Measurements from ENCODE around the gene OPTN. TPM values are rescaled to one million over a fixed set of nuclear protein-coding genes. Genes with fewer than 3 reads are reported as not detected.

The OPTN gene
- total RNA-seq, 1 donor from 2014 or later = 90.6 TPM

DNA sequence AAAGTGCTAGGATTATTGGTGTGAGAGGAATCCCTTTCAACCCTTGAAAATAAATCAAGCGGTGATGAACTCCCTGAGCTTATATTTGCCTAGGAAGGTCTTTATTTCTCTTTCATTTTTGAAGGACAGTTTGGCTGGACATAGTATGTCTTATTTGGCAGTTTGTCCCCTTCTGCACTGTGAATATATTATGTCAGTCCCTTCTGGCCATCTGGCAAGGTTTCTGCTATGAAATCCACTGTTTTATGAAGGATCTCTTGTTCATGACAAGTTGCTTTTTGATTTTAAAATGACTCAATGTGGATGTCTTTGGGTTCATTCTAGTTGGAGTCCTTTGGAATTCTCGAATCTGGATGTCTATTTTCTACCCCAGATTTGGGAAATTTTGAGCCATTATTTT is 39.7 kb downstream of the OPTN start:
- peaks cover 1% of the 10 kb centered on the region for H3K9me3 Mint-ChIP-seq (ENCODE audit: unreplicated experiment)
- H3K36me3 Mint-ChIP-seq (ENCODE audit: unreplicated experiment) = peaks cover 7% of the 10 kb centered on the region
- no peak overlapping the region for H3K4me3 Mint-ChIP-seq (ENCODE audit: unreplicated experiment)
- H3K4me1 Mint-ChIP-seq (ENCODE audit: low read depth, unreplicated experiment) = peaks cover 16% of the 10 kb centered on the region
- DNase-seq = no peak
- no peaks in the 10 kb centered on the region for H3K27me3 Mint-ChIP-seq (ENCODE audit: unreplicated experiment)
- no peak overlapping the region for H3K27ac Mint-ChIP-seq (ENCODE audit: unreplicated experiment)
- TF ChIP-seq, protein P1, sequence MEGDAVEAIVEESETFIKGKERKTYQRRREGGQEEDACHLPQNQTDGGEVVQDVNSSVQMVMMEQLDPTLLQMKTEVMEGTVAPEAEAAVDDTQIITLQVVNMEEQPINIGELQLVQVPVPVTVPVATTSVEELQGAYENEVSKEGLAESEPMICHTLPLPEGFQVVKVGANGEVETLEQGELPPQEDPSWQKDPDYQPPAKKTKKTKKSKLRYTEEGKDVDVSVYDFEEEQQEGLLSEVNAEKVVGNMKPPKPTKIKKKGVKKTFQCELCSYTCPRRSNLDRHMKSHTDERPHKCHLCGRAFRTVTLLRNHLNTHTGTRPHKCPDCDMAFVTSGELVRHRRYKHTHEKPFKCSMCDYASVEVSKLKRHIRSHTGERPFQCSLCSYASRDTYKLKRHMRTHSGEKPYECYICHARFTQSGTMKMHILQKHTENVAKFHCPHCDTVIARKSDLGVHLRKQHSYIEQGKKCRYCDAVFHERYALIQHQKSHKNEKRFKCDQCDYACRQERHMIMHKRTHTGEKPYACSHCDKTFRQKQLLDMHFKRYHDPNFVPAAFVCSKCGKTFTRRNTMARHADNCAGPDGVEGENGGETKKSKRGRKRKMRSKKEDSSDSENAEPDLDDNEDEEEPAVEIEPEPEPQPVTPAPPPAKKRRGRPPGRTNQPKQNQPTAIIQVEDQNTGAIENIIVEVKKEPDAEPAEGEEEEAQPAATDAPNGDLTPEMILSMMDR (IDR thresholded peaks at IDR 0.05; ENCODE audit: partially characterized antibody, unreplicated experiment) = no peak

DNA sequence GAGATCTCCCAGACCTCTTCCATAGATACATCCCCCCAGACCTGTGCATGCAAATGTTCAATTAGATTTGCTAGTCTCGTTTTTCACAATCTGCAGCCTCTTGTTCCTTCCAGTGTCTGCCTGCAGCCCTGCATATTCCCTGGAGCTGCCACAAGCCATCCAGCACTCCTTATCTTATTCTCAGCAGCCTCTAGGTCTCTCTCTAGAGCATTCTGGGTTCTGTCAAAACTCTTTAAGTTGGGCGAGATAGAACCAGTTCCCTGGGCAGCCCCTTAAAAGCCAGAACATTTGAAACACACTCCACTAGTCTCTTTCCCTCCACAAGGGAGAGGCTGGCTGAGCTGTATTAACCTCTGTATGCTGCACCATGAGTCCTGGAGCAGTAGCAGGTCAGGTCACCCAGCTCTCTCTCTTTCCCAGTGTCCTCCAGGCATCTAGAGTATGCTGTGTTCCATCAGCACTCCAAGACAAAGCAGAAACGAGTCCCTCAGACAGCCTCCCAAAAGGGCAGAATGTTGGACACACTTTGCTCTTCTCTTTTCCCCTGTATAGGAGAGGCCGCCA is 40.7 kb downstream of the OPTN start:
- H3K4me1 Mint-ChIP-seq (ENCODE audit: low read depth, unreplicated experiment) = peaks cover 16% of the 10 kb centered on the region

DNA sequence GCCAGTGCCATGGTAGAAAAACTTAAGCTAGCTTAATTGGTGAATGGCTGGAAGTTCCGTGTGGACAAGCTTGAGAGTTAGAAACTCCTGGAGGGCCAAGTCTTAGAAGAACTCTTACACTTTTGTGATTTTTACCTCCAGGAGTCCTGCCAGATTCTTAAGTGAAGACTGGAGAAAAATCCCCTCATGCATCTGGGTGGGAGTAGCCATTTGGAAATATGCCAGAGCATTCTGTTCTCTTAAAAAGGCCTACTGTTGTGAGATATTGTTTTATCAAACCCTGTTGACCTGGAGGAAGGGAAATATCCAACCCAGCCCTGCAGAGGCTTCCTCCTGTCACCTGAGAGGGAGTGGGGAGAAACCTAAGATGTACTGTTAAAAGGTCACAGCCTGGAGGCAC is 43.8 kb downstream of the OPTN start:
- Mint-ChIP-seq H3K27me3 (ENCODE audit: unreplicated experiment) (no peaks in the 10 kb centered on the region), H3K9me3 (ENCODE audit: unreplicated experiment) (peaks cover 1% of the 10 kb centered on the region), H3K36me3 (ENCODE audit: unreplicated experiment) (peaks cover 4% of the 10 kb centered on the region), H3K27ac (ENCODE audit: unreplicated experiment) (no peak overlapping the region), H3K4me3 (ENCODE audit: unreplicated experiment) (no peak overlapping the region), H3K4me1 (ENCODE audit: low read depth, unreplicated experiment) (peaks cover 15% of the 10 kb centered on the region)
- no peak for DNase-seq
- TF ChIP-seq, protein P1 (IDR thresholded peaks at IDR 0.05; ENCODE audit: partially characterized antibody, unreplicated experiment) = no peak

More for the DNA sequence above, 40.7 kb downstream of the OPTN start:
- TF ChIP-seq, protein P1 (IDR thresholded peaks at IDR 0.05; ENCODE audit: partially characterized antibody, unreplicated experiment) = no peak
- Mint-ChIP-seq H3K4me3 (ENCODE audit: unreplicated experiment) (no peak overlapping the region), H3K9me3 (ENCODE audit: unreplicated experiment) (peaks cover 1% of the 10 kb centered on the region), H3K27me3 (ENCODE audit: unreplicated experiment) (no peaks in the 10 kb centered on the region), H3K27ac (ENCODE audit: unreplicated experiment) (no peak overlapping the region), H3K36me3 (ENCODE audit: unreplicated experiment) (peaks cover 6% of the 10 kb centered on the region)
- DNase-seq = no peak

DNA sequence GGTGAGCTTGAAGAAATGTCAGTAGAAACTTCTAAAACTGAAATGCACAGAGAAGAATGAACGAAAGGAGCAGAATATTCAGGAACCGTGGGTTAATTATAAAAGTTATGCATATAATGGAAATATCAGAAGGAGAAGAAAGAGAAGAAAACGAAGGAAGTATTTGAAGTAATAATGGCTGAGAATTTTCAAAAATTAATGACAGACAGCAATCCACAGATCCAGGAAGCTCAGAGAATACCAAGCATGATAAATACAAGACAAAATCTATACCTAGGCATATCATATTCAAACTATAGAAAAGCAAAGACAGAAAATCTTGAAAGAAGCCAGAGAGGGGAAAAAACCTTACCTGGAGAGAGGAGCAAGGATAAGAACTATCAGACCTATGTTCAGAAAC is 44.9 kb downstream of the OPTN start:
- TF ChIP-seq, protein P1 (IDR thresholded peaks at IDR 0.05; ENCODE audit: partially characterized antibody, unreplicated experiment) = no peak
- Mint-ChIP-seq H3K4me3 (ENCODE audit: unreplicated experiment) (no peak overlapping the region), H3K4me1 (ENCODE audit: low read depth, unreplicated experiment) (peaks cover 12% of the 10 kb centered on the region), H3K9me3 (ENCODE audit: unreplicated experiment) (peaks cover 1% of the 10 kb centered on the region), H3K27ac (ENCODE audit: unreplicated experiment) (no peak overlapping the region), H3K36me3 (ENCODE audit: unreplicated experiment) (peaks cover 4% of the 10 kb centered on the region), H3K27me3 (ENCODE audit: unreplicated experiment) (no peaks in the 10 kb centered on the region)
- no peak for DNase-seq

DNA sequence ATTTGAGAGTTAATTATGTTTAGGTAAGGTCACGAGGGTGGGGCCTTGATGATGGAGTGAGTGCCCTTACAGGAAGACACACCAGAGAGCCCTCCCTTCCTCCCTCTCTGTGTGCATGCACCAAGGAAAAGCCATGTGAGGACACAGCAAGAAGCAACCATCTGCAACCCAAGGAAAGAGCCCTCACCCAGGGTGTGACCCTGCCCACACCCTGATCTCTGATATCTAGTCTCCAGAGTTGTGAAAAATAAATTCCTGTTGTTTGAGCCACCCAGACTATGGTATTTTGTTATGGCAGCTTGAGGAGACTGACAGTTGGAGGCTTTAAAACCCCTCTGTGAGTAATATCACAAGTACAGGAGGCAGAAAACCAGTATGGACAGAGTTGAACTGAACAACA is 46.4 kb downstream of the OPTN start:
- peaks cover 8% of the 10 kb centered on the region for H3K36me3 Mint-ChIP-seq (ENCODE audit: unreplicated experiment)
- H3K27ac Mint-ChIP-seq (ENCODE audit: unreplicated experiment) = no peak overlapping the region
- no peaks in the 10 kb centered on the region for H3K9me3 Mint-ChIP-seq (ENCODE audit: unreplicated experiment)
- H3K4me3 Mint-ChIP-seq (ENCODE audit: unreplicated experiment) = no peak overlapping the region
- no peaks in the 10 kb centered on the region for H3K27me3 Mint-ChIP-seq (ENCODE audit: unreplicated experiment)
- no peaks in the 10 kb centered on the region for H3K4me1 Mint-ChIP-seq (ENCODE audit: low read depth, unreplicated experiment)
- no peak for DNase-seq
- TF ChIP-seq, protein P1 (IDR thresholded peaks at IDR 0.05; ENCODE audit: partially characterized antibody, unreplicated experiment) = no peak
